GM18873 (cell line): ENCODE data around the gene GALNT9.

Experiments used
- ATAC-seq: cut with Tn5 transposase; IDR thresholded peaks from one replicate; pipeline ENCODE4 v1.9.1; 2021; ENCODE audit warnings: mild to moderate bottlenecking, moderate library complexity, moderate number of reproducible peaks; ENCODE audit not compliant: unreplicated experiment, low FRiP score

The GALNT9 gene

GRCh38 chr12:132165584-132165983 is 163.8 kb downstream of the GALNT9 start:
- ATAC-seq = no peak

- no peak for ATAC-seq
Observed at GRCh38 chr12:132164426-132164825, 165.0 kb downstream of the GALNT9 start.

DNA sequence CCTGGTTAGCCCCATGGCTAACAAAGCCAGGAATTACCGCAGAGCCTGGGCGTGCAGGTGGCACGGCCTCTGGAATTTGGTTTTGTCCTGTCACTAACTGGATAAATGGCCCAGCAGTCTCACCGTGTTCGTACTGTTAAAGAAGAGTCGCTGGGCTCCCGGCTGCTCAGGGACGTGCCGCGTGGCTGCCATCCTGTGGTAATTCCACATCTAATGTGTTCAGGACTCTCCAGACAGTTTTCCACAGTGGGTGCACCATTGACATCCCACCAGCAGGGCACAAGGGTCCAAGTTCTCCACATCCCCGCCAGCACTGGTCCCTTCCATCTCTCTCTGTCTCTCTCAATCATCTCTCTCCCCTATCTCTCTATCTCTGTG is 165.5 kb downstream of the GALNT9 start:
- no peak for ATAC-seq

GRCh38 chr12:132163041-132163910 is 166.1 kb downstream of the GALNT9 start:
- no peak for ATAC-seq

DNA sequence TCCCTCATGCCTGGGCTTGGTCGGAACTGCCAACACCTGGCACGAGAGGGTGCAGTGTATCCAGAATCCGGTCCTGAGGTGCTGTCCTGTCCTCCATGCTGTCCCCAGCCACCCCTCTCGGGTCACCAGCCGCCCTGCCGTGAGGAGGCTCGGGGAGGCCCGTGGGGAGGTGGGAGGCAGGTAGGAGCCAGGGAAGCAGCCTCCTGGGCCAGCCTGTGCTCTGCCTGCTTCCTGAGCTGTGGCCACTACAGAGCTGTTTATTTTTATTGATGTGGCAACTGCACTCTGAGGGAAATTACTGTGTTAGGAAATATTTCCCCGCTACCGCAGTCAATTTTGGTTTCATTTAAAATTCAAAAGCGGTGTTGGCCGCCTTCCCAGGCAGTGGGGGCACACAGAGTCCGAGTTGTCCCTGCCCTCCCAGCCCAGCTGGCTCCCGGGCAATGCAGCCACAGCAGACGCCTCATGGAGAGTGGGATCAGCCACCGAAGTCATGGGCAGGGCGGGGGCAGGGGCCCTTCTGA is 166.8 kb downstream of the GALNT9 start:
- ATAC-seq = no peak

DNA sequence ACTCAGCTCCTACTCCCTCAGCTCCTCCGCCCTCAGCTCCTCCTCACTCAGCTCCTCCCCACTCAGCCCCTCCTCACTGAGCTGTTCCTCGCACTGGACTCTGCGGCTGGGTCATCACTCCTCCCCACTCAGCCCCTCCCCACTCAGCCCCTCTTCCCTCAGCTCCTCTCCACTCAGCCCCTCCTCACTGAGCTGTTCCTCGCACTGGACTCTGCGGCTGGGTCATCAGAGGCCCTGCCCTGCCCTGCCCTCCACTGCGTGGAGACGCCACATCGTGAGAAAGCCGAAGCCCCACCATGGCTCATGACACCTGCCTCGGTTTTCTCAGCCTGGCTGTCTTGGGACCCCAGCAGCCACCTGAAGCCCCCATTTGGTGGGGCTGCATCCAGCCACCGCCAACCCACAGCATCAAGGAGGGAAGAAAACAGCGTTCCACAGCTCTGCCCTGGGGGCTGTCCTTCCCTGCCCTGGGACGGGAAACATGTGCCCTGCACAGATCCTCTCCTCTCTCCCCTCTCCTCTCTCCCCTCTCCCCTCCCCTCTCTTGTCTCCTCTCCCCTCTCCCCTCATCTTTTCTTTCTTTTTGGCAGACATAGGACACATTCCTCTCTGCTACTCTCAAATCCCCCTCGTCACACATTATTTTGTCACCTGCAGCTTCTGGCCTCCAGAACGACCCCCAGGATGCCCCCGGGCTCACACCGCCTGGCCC is 167.4 kb downstream of the GALNT9 start:
- no peak for ATAC-seq

GRCh38 chr12:132161036-132161781 is 168.2 kb downstream of the GALNT9 start:
- ATAC-seq = no peak

- no peak for ATAC-seq
Observed at GRCh38 chr12:132160601-132161035, 168.8 kb downstream of the GALNT9 start.

GRCh38 chr12:132160016-132160415 is 169.4 kb downstream of the GALNT9 start:
- ATAC-seq = no peak

- no peak for ATAC-seq
Observed at GRCh38 chr12:132159555-132160003, 169.8 kb downstream of the GALNT9 start.

DNA sequence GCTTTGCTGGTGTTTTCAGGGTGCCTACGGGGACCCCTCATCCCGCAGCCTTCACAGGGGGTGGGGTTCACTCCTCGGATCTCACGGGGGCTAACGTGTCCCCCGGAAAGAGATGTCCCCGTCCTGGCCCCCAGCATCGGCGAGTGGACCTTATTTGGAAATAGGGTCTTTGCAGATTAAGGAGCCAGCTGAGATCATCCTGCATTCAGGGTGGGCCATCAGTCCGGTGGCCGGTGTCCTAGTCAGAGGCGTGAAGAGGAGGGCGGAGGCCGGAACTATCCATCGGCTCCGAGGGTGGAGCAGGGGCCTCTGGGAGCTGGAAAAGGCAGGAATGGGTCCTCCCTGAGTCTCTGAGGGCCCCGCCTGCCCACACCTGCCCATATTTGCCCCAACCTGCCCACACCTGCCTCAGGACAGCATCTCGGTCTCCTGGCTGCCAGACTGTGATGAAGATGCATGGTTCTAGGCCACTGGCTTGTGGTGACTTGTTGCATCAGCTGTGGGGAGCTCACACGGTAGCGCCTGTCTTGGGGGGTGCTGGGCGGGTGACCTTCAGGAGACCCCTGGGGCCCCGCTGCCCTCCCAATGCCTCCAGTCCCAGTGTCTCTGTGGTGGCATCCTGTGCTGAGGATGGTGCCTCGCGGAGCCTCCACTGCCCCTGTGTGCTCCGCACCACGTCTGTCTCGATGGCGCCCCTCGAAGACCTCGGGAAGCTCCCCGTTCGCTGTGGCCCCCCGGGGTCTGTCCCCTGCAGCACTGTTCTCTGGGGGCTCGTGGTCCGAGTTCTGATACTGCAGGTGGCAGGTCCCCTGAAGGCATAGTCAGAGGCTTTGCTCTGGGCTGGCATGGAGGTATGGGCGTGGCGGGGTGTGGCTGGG is 170.5 kb downstream of the GALNT9 start:
- ATAC-seq = no peak

DNA sequence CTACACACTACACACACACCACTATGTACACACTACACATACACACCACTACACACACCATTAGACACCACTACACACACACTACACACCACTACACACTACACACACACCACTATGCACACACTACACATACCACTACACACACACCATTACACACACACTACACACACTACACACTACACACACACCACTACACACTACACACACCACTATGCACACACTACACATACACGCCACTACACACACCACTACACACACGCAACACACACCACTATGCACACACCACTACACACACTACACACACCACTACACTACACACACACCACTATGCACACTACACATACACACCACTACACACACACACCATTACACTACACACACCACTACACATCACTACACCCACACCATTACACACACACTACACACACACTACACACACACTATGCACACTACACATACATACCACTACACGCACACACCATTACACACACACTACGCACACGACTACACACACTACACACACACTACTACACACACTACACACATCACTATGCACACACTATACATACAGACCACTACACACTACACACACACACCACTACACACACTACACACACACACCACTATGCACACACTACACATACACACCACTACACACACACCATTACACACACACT is 171.5 kb downstream of the GALNT9 start:
- no peak for ATAC-seq

- ATAC-seq = no peak
Observed at GRCh38 chr12:132156573-132157325, 172.6 kb downstream of the GALNT9 start.

- ATAC-seq = no peak
Observed at GRCh38 chr12:132155771-132156572, 173.4 kb downstream of the GALNT9 start.

- no peak for ATAC-seq
Observed at GRCh38 chr12:132154941-132155770, 174.2 kb downstream of the GALNT9 start.

- ATAC-seq = no peak
Observed at GRCh38 chr12:132154341-132154761, 175.0 kb downstream of the GALNT9 start.
